Measurements from ENCODE around the gene BMP15. TPM values are rescaled to one million over a fixed set of nuclear protein-coding genes. Genes with fewer than 3 reads are reported as not detected.

Gene BMP15
- not detected in 2 replicates for total RNA-seq

GRCh38 chrX:50910685-50911176 is at the start of gene BMP15:
Gene BMP15 (plus strand): TSS chrX:50910735. CDS start chrX:50910784, 49 bp downstream.

Other genes starting within 250 kb of the BMP15 start
- gene SHROOM4, start 96.5 kb upstream of the BMP15 start, total RNA-seq: 30.6 and 42.9 TPM in 2 replicates